GM04504 (cell line): ENCODE measurements around the gene SCUBE1.

Experiments
- DNase-seq: peaks from one replicate; pipeline ENCODE4 v3.0.0-alpha.2; 2012; ENCODE audit warnings: low read depth

SCUBE1 gene

DNA sequence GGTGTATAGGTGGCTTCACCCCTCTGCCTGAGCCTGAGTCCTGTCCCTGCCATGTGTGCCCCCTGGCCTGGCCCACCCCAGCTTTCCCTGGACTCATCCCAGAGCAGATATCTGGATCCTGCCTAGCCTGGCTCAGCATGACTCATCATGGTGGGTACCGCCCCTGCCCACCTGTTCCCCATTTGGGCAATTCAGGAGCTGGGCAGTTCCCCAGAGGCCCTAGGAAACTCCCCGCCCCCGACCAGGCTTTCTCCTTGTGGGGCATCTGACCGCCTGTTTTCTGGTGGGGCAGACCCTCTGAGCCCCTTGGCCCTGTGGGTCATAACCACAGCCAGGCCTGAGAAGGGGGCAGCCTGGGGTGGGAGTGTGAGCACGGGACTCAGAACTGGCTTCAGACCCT is 187.4 kb downstream of the SCUBE1 start:
- no peak for DNase-seq

DNA sequence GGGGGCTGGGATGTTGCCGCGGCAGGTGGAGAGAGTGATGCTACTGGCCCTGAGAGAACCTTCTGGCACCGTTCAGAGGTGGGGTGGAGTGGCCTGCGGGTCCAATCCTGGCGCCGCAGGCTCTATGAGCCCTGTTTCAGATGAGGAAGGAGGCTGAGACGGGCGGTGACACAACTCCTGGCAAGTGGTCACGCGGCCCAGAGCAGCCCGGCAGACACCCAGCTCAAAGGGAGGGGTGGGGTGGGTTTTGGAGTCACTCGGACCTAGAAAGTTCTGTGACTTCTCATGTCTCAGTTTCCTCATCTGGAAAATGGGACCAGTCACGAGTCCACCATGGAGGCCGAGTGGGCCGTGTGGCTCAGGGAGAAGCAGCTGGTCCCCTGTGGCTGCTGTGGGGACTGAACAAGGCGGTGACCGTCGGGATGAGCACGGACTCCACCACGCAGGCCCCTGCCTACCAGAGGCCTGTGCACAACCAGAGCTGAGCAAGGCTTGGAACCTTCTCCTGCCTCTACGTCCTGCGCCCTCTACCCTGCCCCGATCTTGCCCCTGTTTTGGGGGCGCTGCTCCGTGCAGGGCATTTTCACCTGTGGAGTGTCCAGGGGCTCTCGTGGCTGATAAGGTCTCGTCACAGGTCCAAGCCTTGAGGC is 188.2 kb downstream of the SCUBE1 start:
- no peak for DNase-seq

DNA sequence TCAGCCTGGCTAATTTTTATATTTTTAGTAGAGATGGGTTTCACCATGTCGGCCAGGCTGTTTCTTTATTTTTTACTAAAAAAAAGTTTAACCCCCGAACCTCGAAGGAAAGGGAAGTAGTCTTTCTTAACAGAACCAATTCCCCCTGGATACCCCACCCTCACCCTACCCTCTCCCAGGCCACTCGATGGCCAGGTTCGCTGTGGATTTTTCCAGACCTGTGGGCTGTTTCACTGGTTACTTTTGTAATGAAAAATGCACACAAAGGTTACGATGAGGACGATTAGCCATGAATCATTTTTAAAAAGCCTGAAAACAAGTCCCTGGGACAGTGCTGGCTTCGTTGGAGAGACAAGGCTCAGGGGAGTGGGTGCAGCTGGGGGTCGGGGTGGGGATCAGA is 189.3 kb downstream of the SCUBE1 start:
- no peak for DNase-seq

DNA sequence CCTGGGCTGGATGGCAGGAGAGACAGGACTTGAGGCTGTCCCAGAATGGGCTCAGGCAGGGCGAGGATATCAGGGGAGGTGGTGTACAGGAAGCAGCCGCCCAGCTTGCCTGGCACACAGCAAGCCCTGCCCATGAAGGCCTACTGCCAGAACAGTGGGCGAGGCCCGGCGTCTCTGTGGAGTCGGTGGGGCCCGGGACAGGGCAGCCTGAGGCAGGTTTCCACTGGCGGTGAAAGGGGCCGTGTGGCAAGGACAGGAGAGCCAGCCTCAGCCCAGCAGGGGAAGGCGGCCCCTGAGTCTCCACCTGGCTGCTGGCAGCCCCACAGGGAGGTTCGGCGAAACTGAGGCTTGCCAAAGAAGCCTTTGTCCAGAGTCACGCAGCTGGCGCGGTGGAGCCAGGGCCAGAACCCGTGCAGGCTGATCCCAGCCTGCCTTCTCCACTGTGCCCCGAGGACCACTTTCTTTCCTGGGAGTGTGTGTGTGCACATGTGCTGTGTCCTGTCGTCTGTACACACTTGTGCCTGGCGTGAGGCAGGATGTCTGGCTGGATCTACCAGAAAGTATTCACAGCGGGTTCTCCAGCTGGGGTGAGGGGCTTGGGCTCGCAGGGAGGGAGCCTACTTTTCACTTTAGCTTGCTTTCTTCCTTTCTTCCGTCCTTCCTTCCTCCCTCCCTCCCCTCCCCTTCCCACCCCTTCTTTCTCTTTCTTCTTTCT is 190.7 kb downstream of the SCUBE1 start:
- peak; percentile 27 for DNase-seq

DNA sequence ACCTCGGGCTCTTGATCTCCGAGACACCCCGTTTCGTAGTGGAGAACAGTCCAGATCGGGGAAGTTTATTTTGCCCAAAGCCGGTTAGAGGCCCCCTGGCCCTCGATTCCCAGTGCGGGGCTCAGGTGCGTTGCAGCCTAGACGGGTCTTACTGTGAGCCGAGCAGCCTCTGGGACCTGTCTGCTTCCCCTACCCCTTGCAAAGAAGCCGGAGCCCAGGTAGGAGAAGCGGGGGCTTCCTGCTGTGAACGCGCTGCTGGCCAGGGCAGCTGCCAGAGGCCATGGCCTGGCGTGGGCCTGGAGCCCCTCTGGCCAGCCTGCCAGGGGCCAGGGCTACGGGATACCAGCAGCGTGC is 191.2 kb downstream of the SCUBE1 start:
- DNase-seq, result no peak

DNA sequence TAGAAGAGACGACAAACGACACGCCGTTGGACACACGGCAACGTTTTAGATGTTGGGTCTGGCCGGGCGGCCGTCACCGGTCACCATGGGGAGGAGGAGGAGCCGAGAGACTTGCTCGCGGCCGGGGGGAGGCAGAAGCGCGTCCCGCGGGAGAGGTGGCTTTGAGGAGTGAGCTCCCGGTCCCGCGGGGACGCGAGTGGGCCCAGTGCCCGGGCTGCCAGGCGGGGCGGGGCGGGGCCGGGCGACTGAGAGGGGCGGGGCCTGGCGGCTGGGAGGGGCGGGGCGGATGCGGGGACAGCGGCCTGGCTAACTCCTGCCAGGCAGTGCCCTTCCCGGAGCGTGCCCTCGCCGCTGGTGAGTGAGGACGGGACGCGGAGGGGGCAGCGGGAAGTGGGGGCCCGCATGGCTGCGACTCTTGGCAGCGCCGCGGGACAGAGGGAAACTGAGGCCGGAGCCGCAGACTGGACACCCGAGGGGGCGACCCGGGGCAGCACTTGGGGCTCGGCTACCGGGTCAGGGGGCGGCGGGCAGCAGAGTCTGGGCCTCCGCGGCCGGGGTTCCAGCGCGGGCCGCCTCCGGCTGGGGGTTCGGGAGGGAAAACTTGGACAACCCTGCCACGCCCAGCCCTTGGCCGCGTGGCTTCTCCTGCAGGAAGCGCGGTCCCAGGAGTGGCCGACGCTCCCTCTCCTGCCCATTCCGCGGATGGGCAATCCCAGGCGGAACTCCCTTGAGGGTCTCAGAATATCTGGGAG is 191.7 kb downstream of the SCUBE1 start, which contains the start of gene TSPO:
TSPO (plus strand) TSS at position 309 of the 752 bp plus-strand sequence. CDS start 7,680 bp downstream, outside the sequence.
- peak; percentile 30 for DNase-seq

DNA sequence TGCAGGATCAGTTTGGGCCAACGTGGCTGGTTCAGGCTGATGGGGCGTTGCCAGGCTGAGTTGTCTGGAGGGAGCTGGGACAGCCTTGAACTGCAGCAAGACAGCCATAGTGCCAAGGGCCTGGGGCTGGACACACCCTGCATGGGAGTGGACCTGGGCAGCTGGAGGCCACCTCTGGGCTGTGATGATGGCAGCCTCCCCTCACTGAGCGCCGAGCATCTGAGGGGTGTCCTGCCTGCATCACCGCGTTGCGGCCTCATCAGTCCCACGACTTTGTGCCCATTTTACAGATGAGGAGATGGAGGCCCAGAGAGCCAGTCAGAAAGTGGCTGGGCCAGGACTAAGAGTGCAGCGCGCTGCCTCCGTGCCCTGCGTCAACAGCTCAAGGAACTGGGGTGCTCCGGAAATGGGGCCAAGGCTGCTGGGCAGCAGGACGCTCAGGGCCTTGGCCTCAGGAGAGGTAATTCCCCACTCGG is 192.4 kb downstream of the SCUBE1 start:
- DNase-seq, result no peak

DNA sequence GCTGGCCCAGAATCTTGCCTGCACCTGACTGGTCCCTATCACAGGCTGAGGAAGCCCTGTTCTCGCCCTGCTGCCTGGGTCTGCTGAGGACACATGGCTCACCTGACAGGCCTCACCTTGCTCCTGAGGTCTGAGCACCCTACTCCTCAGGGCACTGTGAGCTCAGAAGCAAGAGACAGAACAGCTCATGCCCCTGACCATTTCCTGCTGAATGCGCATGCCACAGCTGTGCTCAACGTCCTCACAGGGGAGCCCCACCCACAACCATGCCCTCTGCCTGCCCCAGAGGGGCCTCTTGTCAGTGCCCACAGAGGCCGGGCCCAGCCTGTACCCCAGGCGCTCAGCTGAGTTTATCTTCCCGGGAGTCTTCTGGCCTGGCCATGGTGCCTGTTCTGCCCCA is 194.6 kb downstream of the SCUBE1 start:
- DNase-seq, result no peak

DNA sequence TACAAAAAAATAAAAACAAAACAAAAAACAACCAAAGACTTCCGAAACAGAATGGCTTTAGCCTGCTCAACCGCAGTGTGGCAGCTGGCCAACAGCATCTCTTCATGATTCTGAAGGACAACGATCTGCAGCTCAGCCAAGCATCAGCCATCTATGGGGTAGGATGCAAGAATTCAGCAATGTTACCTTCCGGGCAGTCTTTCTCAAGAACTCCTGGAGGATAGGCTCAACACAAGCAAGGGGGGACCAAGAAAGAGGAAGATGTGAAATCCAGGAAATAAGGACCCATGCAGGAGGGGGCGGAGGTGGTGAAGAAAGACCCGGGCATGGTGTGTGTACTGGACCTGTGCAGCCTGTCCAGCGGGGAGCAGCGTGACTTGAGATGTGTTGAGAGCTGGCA is 195.4 kb downstream of the SCUBE1 start:
- no peak for DNase-seq
